Body of pancreas (tissue), 4 donors: ENCODE data around the gene SLC25A30.

ENCODE experiments used
- CTCF ChIP-seq, 7 experiments: fragments of 450-650 bp in 4 of 7; fragments of 200-600 bp in 3 of 7; sonication (generic) in 3 of 7; IDR thresholded peaks; one replicate each; pipeline ENCODE4 v1.5.1; 2016 to 2019; ENCODE audit warnings: antibody characterized with exemption in 7 of 7
- POLR2A ChIP-seq, 3 donors: fragments of 450-650 bp; IDR thresholded peaks; one replicate each; pipeline ENCODE4 v1.6.1; 2016; ENCODE audit warnings: antibody characterized with exemption in 3 of 3, mild to moderate bottlenecking in 2 of 3

- no peak for TF ChIP-seq CTCF (IDR thresholded peaks at IDR 0.05)
- no peak for TF ChIP-seq POLR2A (IDR thresholded peaks at IDR 0.05)
Observed at GRCh38 chr13:45353895-45354294, 64.3 kb downstream of the SLC25A30 start.
